Mesothelial cell of epicardium (in vitro differentiated cells): ENCODE data around the gene PLAAT5. TPM values are rescaled to one million over a fixed set of nuclear protein-coding genes. Genes with fewer than 3 reads are reported as not detected.
"Not testable (repeated sequence)": the region's sequence is repeated elsewhere in the genome, so short reads cannot be mapped to it uniquely, and the experiment has no call there.

Experiments
- DNase-seq, 2 experiments: peaks; one replicate each; pipeline ENCODE4 v3.0.0; 2021; ENCODE audit warnings: low spot score in 2 of 2; ENCODE audit not compliant: unreplicated experiment in 2 of 2
- H3K27ac Mint-ChIP-seq: 2 replicates; pipeline ENCODE4 v1.8.0; 2021; ENCODE audit warnings: mixed read lengths
- H3K27me3 Mint-ChIP-seq: 2 replicates; pipeline ENCODE4 v1.8.0; 2021; ENCODE audit warnings: low read depth, mixed read lengths
- H3K36me3 Mint-ChIP-seq: 2 replicates; pipeline ENCODE4 v1.8.0; 2021; ENCODE audit warnings: mixed read lengths
- H3K4me1 Mint-ChIP-seq: 2 replicates; pipeline ENCODE4 v1.8.0; 2021; ENCODE audit warnings: mixed read lengths
- H3K4me3 Mint-ChIP-seq: 2 replicates; pipeline ENCODE4 v1.8.0; 2021; ENCODE audit warnings: mild to moderate bottlenecking, moderate library complexity, mixed read lengths
- H3K9me3 Mint-ChIP-seq: 2 replicates; pipeline ENCODE4 v1.8.0; 2021; ENCODE audit warnings: mixed read lengths
- CTCF ChIP-seq: fragments of 200-600 bp; sonication (generic); IDR thresholded peaks from one replicate; pipeline ENCODE4 v1.5.0; 2021; ENCODE audit warnings: antibody characterized with exemption; ENCODE audit not compliant: unreplicated experiment
- total RNA-seq: library from RNA; stranded (reverse); gene quantifications from 3 replicates; pipeline ENCODE4 v1.2.1, GENCODE V29; 2021

The PLAAT5 gene
- total RNA-seq, 1 donor from 2014 or later, result 1.9 TPM

GRCh38 chr11:63444160-63444559, 46.8 kb downstream of the PLAAT5 start:
- Mint-ChIP-seq H3K27ac (no peak overlapping the region), H3K36me3 (no peaks in the 10 kb centered on the region), H3K27me3 (peaks cover 14% of the 10 kb centered on the region), H3K9me3 (peaks cover 10% of the 10 kb centered on the region), H3K4me1 (no peaks in the 10 kb centered on the region), H3K4me3 (no peak overlapping the region)
- no peak for DNase-seq
- no peak for TF ChIP-seq CTCF

GRCh38 chr11:63443714-63444113, 47.3 kb downstream of the PLAAT5 start:
- Mint-ChIP-seq H3K4me3 (no peak overlapping the region), H3K4me1 (no peaks in the 10 kb centered on the region), H3K27me3 (peaks cover 13% of the 10 kb centered on the region), H3K9me3 (peaks cover 10% of the 10 kb centered on the region), H3K36me3 (no peaks in the 10 kb centered on the region), H3K27ac (no peak overlapping the region)
- no peak for DNase-seq
- TF ChIP-seq CTCF, result no peak

- not testable (repeated sequence) for DNase-seq, H3K27ac Mint-ChIP-seq, H3K36me3 Mint-ChIP-seq, H3K4me3 Mint-ChIP-seq, H3K4me1 Mint-ChIP-seq, H3K27me3 Mint-ChIP-seq
- H3K9me3 Mint-ChIP-seq, result peaks cover 16% of the 10 kb centered on the region
Measured at GRCh38 chr11:63435831-63436230, 55.1 kb downstream of the PLAAT5 start.

GRCh38 chr11:63435351-63435750, 55.6 kb downstream of the PLAAT5 start:
- H3K4me1 Mint-ChIP-seq, H3K27me3 Mint-ChIP-seq, H3K4me3 Mint-ChIP-seq, H3K27ac Mint-ChIP-seq, H3K36me3 Mint-ChIP-seq, DNase-seq: not testable (repeated sequence)
- H3K9me3 Mint-ChIP-seq, result peaks cover 16% of the 10 kb centered on the region

- H3K4me3 Mint-ChIP-seq, DNase-seq, H3K4me1 Mint-ChIP-seq, H3K27ac Mint-ChIP-seq, H3K36me3 Mint-ChIP-seq: not testable (repeated sequence)
- Mint-ChIP-seq H3K27me3 (peaks cover 13% of the 10 kb centered on the region), H3K9me3 (peaks cover 11% of the 10 kb centered on the region)
Measured at GRCh38 chr11:63430731-63431130, 60.2 kb downstream of the PLAAT5 start.

- Mint-ChIP-seq H3K27me3 (peaks cover 9% of the 10 kb centered on the region), H3K9me3 (no peaks in the 10 kb centered on the region), H3K36me3 (no peaks in the 10 kb centered on the region), H3K4me1 (no peaks in the 10 kb centered on the region), H3K4me3 (no peak overlapping the region), H3K27ac (no peak overlapping the region)
- DNase-seq, result no peak
- TF ChIP-seq CTCF, result no peak
Measured at GRCh38 chr11:63427971-63428508, 62.9 kb downstream of the PLAAT5 start.

GRCh38 chr11:63417174-63417852, 73.7 kb downstream of the PLAAT5 start:
- no peak for TF ChIP-seq CTCF

More at GRCh38 chr11:63417174-63417852, 73.7 kb downstream of the PLAAT5 start:
- Mint-ChIP-seq H3K27ac (no peak overlapping the region), H3K9me3 (peaks cover 11% of the 10 kb centered on the region), H3K4me1 (no peaks in the 10 kb centered on the region), H3K4me3 (no peak overlapping the region), H3K27me3 (peaks cover 6% of the 10 kb centered on the region), H3K36me3 (no peaks in the 10 kb centered on the region)
- DNase-seq, result no peak

Other genes with a start within 250 kb of the PLAAT5 start
- not detected in 3 replicates for gene SLC22A25, start 247.6 kb downstream of the PLAAT5 start, total RNA-seq
- gene SLC22A9, start 121.4 kb downstream of the PLAAT5 start, total RNA-seq, result not detected in 3 replicates
- 0.58 to 0.89 TPM (median 0.79 TPM) in 3 replicates for gene LGALS12, start 14.9 kb upstream of the PLAAT5 start, total RNA-seq
- 1.2 to 1.9 TPM (median 1.7 TPM) in 3 replicates for gene PLAAT4, start 45.6 kb upstream of the PLAAT5 start, total RNA-seq
- not detected in 3 replicates for gene PLAAT2, start 72.2 kb upstream of the PLAAT5 start, total RNA-seq
- gene PLAAT3, start 123.3 kb upstream of the PLAAT5 start, total RNA-seq, result 0.89 to 1.6 TPM (median 1.5 TPM) in 3 replicates
- gene ATL3, start 180.2 kb upstream of the PLAAT5 start, total RNA-seq, result 19.6 to 21.6 TPM (median 20.0 TPM) in 3 replicates
- 92.4 to 93.5 TPM (median 93.2 TPM) in 3 replicates for gene RTN3, start 190.3 kb upstream of the PLAAT5 start, total RNA-seq